B cell (primary cell): Measurements from ENCODE around the gene RAPGEF5. TPM values are rescaled to one million over a fixed set of nuclear protein-coding genes. Genes with fewer than 3 reads are reported as not detected.

Experiments
- ATAC-seq: fragments of 200-7000 bp; cut with Tn5 transposase; one replicate; pipeline ENCODE4 v1.10.0; 2021; ENCODE audit warnings: low read depth, mild to moderate bottlenecking, moderate number of reproducible peaks, moderate library complexity
- CTCF ChIA-PET: fragments of 350-600 bp; sonication (Branson Sonifier 250); formaldehyde crosslinking; loops from one replicate; lab custom pipeline; 2021; ENCODE audit warnings: antibody characterized with exemption, inconsistent platforms; lab: Charles Lee
- POLR2A ChIA-PET: fragments of 350-600 bp; sonication (Branson Sonifier 250); formaldehyde crosslinking; loops from one replicate; lab custom pipeline; 2021; ENCODE audit warnings: antibody characterized with exemption; lab: Charles Lee
- DNase-seq: peaks from one replicate; pipeline ENCODE4 v3.0.0; 2013
- H2AFZ ChIP-seq: 2 replicates; pipeline ENCODE4 v1.6.1; 2012; ENCODE audit warnings: mild to moderate bottlenecking, low read depth, low read length; ENCODE audit not compliant: insufficient read depth, poor library complexity, severe bottlenecking
- H3K27ac ChIP-seq, 2 donors: 1 replicate in 1 of 2; 2 replicates in 1 of 2; pipeline ENCODE4 v1.5.1; 2012 to 2013; ENCODE audit warnings: low read length in 2 of 2, mild to moderate bottlenecking in 2 of 2, moderate library complexity in 1 of 2
- H3K27me3 ChIP-seq, 4 experiments: fragments of 200-600 bp in 1 of 4; sonication (generic) in 1 of 4; replicated peaks in 1 of 4; 1 replicate in 2 of 4; 2 replicates in 2 of 4; pipeline versions ENCODE4 v1.6.1 to v1.7.0; 2013 to 2016; ENCODE audit warnings: low read length in 3 of 4, mild to moderate bottlenecking in 2 of 4, mixed read lengths in 1 of 4, moderate library complexity in 1 of 4; ENCODE audit not compliant: insufficient read depth in 4 of 4, control insufficient read depth in 3 of 4; ENCODE audit errors: control extremely low read depth in 1 of 4
- H3K36me3 ChIP-seq, 2 experiments: replicated peaks in 1 of 2; 1 replicate in 1 of 2; 2 replicates in 1 of 2; pipeline versions ENCODE4 v1.6.1 to v1.7.1; 2013; ENCODE audit warnings: low read length in 1 of 2; ENCODE audit not compliant: insufficient read depth in 2 of 2, control insufficient read depth in 1 of 2; ENCODE audit errors: control extremely low read depth in 1 of 2, extremely low read depth in 1 of 2
- H3K4me1 ChIP-seq, 2 donors: fragments of 200-600 bp in 1 of 2; sonication (generic) in 1 of 2; 1 replicate in 1 of 2; 2 replicates in 1 of 2; pipeline versions ENCODE4 v1.5.1 to v1.6.1; 2013 to 2017; ENCODE audit warnings: low read length in 2 of 2; ENCODE audit not compliant: control insufficient read depth in 2 of 2, insufficient read depth in 2 of 2
- H3K4me2 ChIP-seq: replicated peaks from 2 replicates; pipeline ENCODE3; 2012; ENCODE audit warnings: mild to moderate bottlenecking, low read depth, low read length; ENCODE audit not compliant: poor library complexity, severe bottlenecking
- H3K4me3 ChIP-seq, 5 experiments: fragments of 200-600 bp in 1 of 5; sonication (generic) in 1 of 5; 1 replicate in 3 of 5; 2 replicates in 2 of 5; pipeline versions ENCODE4 v1.5.1 to v1.7.0; 2011 to 2016; ENCODE audit warnings: low read length in 4 of 5, mild to moderate bottlenecking in 4 of 5, low read depth in 2 of 5, control low read depth in 1 of 5, moderate library complexity in 1 of 5; ENCODE audit not compliant: insufficient read depth in 1 of 5; ENCODE audit errors: control extremely low read depth in 1 of 5, extremely low read depth in 1 of 5
- H3K79me2 ChIP-seq: fragments of 200-600 bp; sonication (generic); one replicate; pipeline ENCODE4 v1.6.0; 2016; ENCODE audit warnings: low read length; ENCODE audit not compliant: control insufficient read depth, insufficient read depth
- H3K9ac ChIP-seq: fragments of 200-600 bp; sonication (generic); 2 replicates; pipeline ENCODE4 v1.6.1; 2017; ENCODE audit warnings: mild to moderate bottlenecking, low read length, moderate library complexity
- H3K9me3 ChIP-seq, 3 donors: one replicate each; pipeline versions ENCODE4 v1.6.1 to v1.7.1; 2013; ENCODE audit warnings: low read length in 2 of 3; ENCODE audit not compliant: control insufficient read depth in 2 of 3, insufficient read depth in 1 of 3; ENCODE audit errors: control extremely low read depth in 1 of 3
- H4K20me1 ChIP-seq: 2 replicates; pipeline ENCODE4 v1.6.0; 2012; ENCODE audit warnings: mild to moderate bottlenecking, low read length; ENCODE audit not compliant: insufficient read depth, control insufficient read depth, poor library complexity, severe bottlenecking
- H3K27ac Mint-ChIP-seq: one replicate; pipeline ENCODE4 v1.8.0; 2021; ENCODE audit warnings: mixed read lengths
- H3K27me3 Mint-ChIP-seq: one replicate; pipeline ENCODE4 v1.8.0; 2021; ENCODE audit warnings: mixed read lengths
- H3K4me1 Mint-ChIP-seq: one replicate; pipeline ENCODE4 v1.8.0; 2021; ENCODE audit warnings: mixed read lengths
- H3K4me3 Mint-ChIP-seq: one replicate; pipeline ENCODE4 v1.8.0; 2021; ENCODE audit warnings: mixed read lengths
- H3K9me3 Mint-ChIP-seq: one replicate; pipeline ENCODE4 v1.8.0; 2022; ENCODE audit warnings: mixed read lengths; ENCODE audit not compliant: insufficient read depth
- EZH2 ChIP-seq: IDR thresholded peaks from 2 replicates; pipeline ENCODE4 v1.6.1; 2012; ENCODE audit warnings: borderline replicate concordance, low read depth, mild to moderate bottlenecking, moderate library complexity, low read length; ENCODE audit not compliant: insufficient read depth, poor library complexity, severe bottlenecking
- WGBS: methylation state at CpG from one replicate; pipeline ENCODE4 v1.1.5; 2013; ENCODE audit warnings: missing lambda C conversion rate; ENCODE audit not compliant: insufficient coverage; 5-methylcytosine and 5-hydroxymethylcytosine counted together
- intact Hi-C: fragments of 100-400 bp; cut with micrococcal nuclease; formaldehyde crosslinking; loops from one replicate; pipeline ENCODE4 v1.10.0; 2022
- polyA plus RNA-seq: library from polyadenylated mRNA; depleted of rRNA; stranded (reverse); fragments of >200 nt; gene quantifications from 2 replicates; pipeline ENCODE4 v1.2.3, GENCODE V29; 2012
- total RNA-seq, 2 donors: library from RNA; stranded (reverse); fragments of 120-200 nt in 1 of 2; gene quantifications; 1 replicate in 1 of 2; 2 replicates in 1 of 2; pipeline versions ENCODE4 v1.2.3 to v1.2.4, GENCODE V29; 2013 to 2022
- TF ChIP-seq, protein P1 (sequence below): fragments of 200-600 bp; IDR thresholded peaks from one replicate; pipeline ENCODE4 v1.8.0; 2022; ENCODE audit warnings: antibody characterized with exemption, mild to moderate bottlenecking

Gene RAPGEF5
- total and polyA plus RNA-seq, 2 donors (not counting 1 experiment from before 2014, with no cell fraction given): 1.5 to 37.6 TPM

DNA sequence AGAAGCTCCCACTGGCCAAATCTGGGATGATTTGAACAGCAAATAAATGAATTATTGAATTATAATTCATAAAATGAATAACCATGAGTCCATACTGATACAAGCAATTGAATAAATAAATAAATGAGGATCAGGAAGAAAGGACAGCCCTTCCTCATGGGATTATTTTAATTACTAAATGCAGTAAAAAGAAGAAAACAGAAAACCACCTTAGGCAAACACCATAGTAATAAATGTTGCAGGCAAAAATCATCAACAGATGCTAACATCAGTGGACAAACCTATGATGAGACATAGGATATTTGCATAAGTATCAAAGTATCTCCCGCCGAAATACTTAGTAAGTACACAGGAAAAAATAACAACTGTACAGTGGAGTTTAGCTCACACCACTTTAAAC lies 33.2 kb downstream of the RAPGEF5 start:
- Histone ChIP-seq H3K27me3 (no peaks in the 10 kb centered on the region), H3K79me2 (peaks cover 7% of the 10 kb centered on the region), H2AFZ (no peak overlapping the region), H3K4me3 (no peak overlapping the region), H4K20me1 (no peaks in the 10 kb centered on the region), H3K9ac (no peak overlapping the region), H3K4me1 (no peaks in the 10 kb centered on the region), H3K27ac (no peak overlapping the region), H3K36me3 (no peaks in the 10 kb centered on the region), H3K4me2 (no peak overlapping the region), H3K9me3 (no peaks in the 10 kb centered on the region)
- no peak overlapping the region for H3K27ac Mint-ChIP-seq
- no CpG with 5 or more reads among the region's 2 CpGs for WGBS
- H3K4me3 Mint-ChIP-seq: no peak overlapping the region
- DNase-seq: no peak
- H3K9me3 Mint-ChIP-seq: no peaks in the 10 kb centered on the region
- POLR2A ChIA-PET: no interaction called here
- TF ChIP-seq, protein P1, sequence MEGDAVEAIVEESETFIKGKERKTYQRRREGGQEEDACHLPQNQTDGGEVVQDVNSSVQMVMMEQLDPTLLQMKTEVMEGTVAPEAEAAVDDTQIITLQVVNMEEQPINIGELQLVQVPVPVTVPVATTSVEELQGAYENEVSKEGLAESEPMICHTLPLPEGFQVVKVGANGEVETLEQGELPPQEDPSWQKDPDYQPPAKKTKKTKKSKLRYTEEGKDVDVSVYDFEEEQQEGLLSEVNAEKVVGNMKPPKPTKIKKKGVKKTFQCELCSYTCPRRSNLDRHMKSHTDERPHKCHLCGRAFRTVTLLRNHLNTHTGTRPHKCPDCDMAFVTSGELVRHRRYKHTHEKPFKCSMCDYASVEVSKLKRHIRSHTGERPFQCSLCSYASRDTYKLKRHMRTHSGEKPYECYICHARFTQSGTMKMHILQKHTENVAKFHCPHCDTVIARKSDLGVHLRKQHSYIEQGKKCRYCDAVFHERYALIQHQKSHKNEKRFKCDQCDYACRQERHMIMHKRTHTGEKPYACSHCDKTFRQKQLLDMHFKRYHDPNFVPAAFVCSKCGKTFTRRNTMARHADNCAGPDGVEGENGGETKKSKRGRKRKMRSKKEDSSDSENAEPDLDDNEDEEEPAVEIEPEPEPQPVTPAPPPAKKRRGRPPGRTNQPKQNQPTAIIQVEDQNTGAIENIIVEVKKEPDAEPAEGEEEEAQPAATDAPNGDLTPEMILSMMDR: no peak
- TF ChIP-seq EZH2: no peak
- intact Hi-C loops: no loop called here
- peaks cover 5% of the 10 kb centered on the region for H3K4me1 Mint-ChIP-seq
- no peaks in the 10 kb centered on the region for H3K27me3 Mint-ChIP-seq
- CTCF ChIA-PET: no interaction called here
- ATAC-seq: no peak

DNA sequence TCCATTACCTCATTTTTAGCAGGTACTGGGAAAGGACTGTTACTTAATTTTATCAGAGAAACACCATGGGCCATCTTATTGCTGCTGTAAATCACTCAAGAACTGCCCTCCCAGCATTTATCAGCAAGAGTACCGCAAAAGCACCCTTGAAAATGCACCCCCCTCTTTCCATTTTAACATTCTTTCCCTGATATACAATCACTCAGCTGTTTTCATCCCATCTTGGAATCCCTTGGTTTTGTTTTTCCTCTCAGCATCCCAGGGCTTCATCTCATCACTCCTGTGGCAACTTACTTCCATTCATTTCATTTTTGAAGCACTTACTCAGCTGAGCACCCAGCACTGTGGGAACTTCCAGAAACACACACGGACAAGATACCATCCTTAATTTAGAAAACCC lies 36.5 kb downstream of the RAPGEF5 start:
- Histone ChIP-seq H3K27me3 (no peaks in the 10 kb centered on the region), H3K36me3 (no peaks in the 10 kb centered on the region), H4K20me1 (no peaks in the 10 kb centered on the region), H3K4me2 (no peak overlapping the region), H3K4me1 (no peaks in the 10 kb centered on the region), H3K9ac (no peak overlapping the region), H3K27ac (no peak overlapping the region), H3K4me3 (no peak overlapping the region), H3K9me3 (no peaks in the 10 kb centered on the region), H3K79me2 (peaks cover 7% of the 10 kb centered on the region), H2AFZ (no peak overlapping the region)
- ATAC-seq (no peak), DNase-seq (no peak)
- POLR2A ChIA-PET: interaction anchor here (0.6 kb wide), 1 partner anchor 394 kb away, joined by 4 read pairs; no protein-coding TSS in a partner anchor
- intact Hi-C loops: no loop called here
- 95% methylated on average over 2 of the region's 2 CpGs for WGBS
- TF ChIP-seq, protein P1: no peak
- TF ChIP-seq EZH2: no peak
- H3K4me1 Mint-ChIP-seq: peaks cover 5% of the 10 kb centered on the region
- H3K27me3 Mint-ChIP-seq: no peaks in the 10 kb centered on the region
- no peaks in the 10 kb centered on the region for H3K9me3 Mint-ChIP-seq
- no peak overlapping the region for H3K27ac Mint-ChIP-seq
- CTCF ChIA-PET: no interaction called here
- H3K4me3 Mint-ChIP-seq: no peak overlapping the region
